HG02938 (cell line): ENCODE measurements around the gene PIK3CD.
"Not testable (repeated sequence)": the region's sequence is repeated elsewhere in the genome, so short reads cannot be mapped to it uniquely, and the experiment has no call there.

Experiments used
- ATAC-seq: cut with Tn5 transposase; IDR thresholded peaks from one replicate; pipeline ENCODE4 v1.9.1; 2021; ENCODE audit warnings: mild to moderate bottlenecking, moderate library complexity; ENCODE audit not compliant: unreplicated experiment

The PIK3CD gene

GRCh38 chr1:9731561-9731960 is 80.0 kb downstream of the PIK3CD start:
- no peak for ATAC-seq

GRCh38 chr1:9732123-9732971 is 80.8 kb downstream of the PIK3CD start:
- no peak for ATAC-seq

GRCh38 chr1:9733160-9733789 is 81.7 kb downstream of the PIK3CD start:
- no peak for ATAC-seq

GRCh38 chr1:9735800-9736199 is 84.3 kb downstream of the PIK3CD start:
- ATAC-seq: no peak

- no peak for ATAC-seq
These were observed 84.7 kb downstream of the PIK3CD start for GRCh38 chr1:9736241-9736640.

GRCh38 chr1:9737057-9737456 is 85.5 kb downstream of the PIK3CD start:
- no peak for ATAC-seq

GRCh38 chr1:9737671-9738070 is 86.1 kb downstream of the PIK3CD start:
- no peak for ATAC-seq

GRCh38 chr1:9744106-9744799 is 92.7 kb downstream of the PIK3CD start:
- ATAC-seq: no peak

- no peak for ATAC-seq
These were observed 94.7 kb downstream of the PIK3CD start for GRCh38 chr1:9746211-9746610.

- ATAC-seq: no peak
These were observed 95.1 kb downstream of the PIK3CD start for GRCh38 chr1:9746651-9747050.

- ATAC-seq: not testable (repeated sequence)
These were observed 96.9 kb downstream of the PIK3CD start for GRCh38 chr1:9748391-9748790.

- no peak for ATAC-seq
These were observed 97.8 kb downstream of the PIK3CD start for GRCh38 chr1:9749361-9749760.

GRCh38 chr1:9751971-9752370 is 100.4 kb downstream of the PIK3CD start:
- ATAC-seq: no peak

- ATAC-seq: no peak
These were observed 101.6 kb downstream of the PIK3CD start for GRCh38 chr1:9753121-9753531.

GRCh38 chr1:9755441-9755995 is 104.0 kb downstream of the PIK3CD start:
- ATAC-seq: no peak

- no peak for ATAC-seq
These were observed 107.1 kb downstream of the PIK3CD start for GRCh38 chr1:9758559-9759121.

GRCh38 chr1:9759939-9760338 is 108.4 kb downstream of the PIK3CD start:
- ATAC-seq: no peak

- no peak for ATAC-seq
These were observed 109.3 kb downstream of the PIK3CD start for GRCh38 chr1:9760824-9761223.

GRCh38 chr1:9761855-9762254 is 110.3 kb downstream of the PIK3CD start:
- ATAC-seq: no peak

- ATAC-seq: not testable (repeated sequence)
These were observed 110.9 kb downstream of the PIK3CD start for GRCh38 chr1:9762446-9762845.

GRCh38 chr1:9763914-9764313 is 112.4 kb downstream of the PIK3CD start:
- no peak for ATAC-seq
